Cardiac muscle cell (in vitro differentiated cells and primary cell): ENCODE data around the gene PNKD. TPM values are rescaled to one million over a fixed set of nuclear protein-coding genes. Genes with fewer than 3 reads are reported as not detected.

ENCODE experiments used
- DNase-seq, 2 donors: peaks; one replicate each; pipeline versions ENCODE4 v3.0.0 to v3.0.0-alpha.2; 2010 to 2017; ENCODE audit warnings: low read depth in 1 of 2, low spot score in 1 of 2
- H3K27ac ChIP-seq: fragments of 200-600 bp; sonication (generic); 2 replicates; pipeline ENCODE4 v1.5.1; 2016
- H3K27me3 ChIP-seq: fragments of 200-600 bp; sonication (generic); 2 replicates; pipeline ENCODE4 v1.6.0; 2016; ENCODE audit warnings: control low read depth
- H3K36me3 ChIP-seq: fragments of 200-600 bp; sonication (generic); 2 replicates; pipeline ENCODE4 v1.5.1; 2016; ENCODE audit warnings: control low read depth
- H3K4me1 ChIP-seq: fragments of 200-600 bp; sonication (generic); 2 replicates; pipeline ENCODE4 v1.8.1; 2017; ENCODE audit warnings: low read depth, mild to moderate bottlenecking, mixed run types
- H3K4me3 ChIP-seq: fragments of 200-600 bp; sonication (generic); 2 replicates; pipeline ENCODE4 v1.5.1; 2016; ENCODE audit warnings: mild to moderate bottlenecking
- H3K9me3 ChIP-seq: fragments of 200-600 bp; sonication (generic); 2 replicates; pipeline ENCODE4 v1.5.1; 2017; ENCODE audit warnings: low read depth, mild to moderate bottlenecking, control low read depth
- CTCF ChIP-seq: IDR thresholded peaks from 2 replicates; pipeline ENCODE4 v1.5.1; 2012; ENCODE audit warnings: low read depth, mild to moderate bottlenecking, low read length
- polyA plus RNA-seq: library from polyadenylated mRNA; unstranded; fragments of >200 nt; fragmentation: Nextera tagmentation; extraction: Ambion mirVana; gene quantifications from 2 replicates; pipeline ENCODE4 v1.2.1, GENCODE V29; 2016
- total RNA-seq: library from RNA; depleted of rRNA; stranded (reverse); fragments of >200 nt; gene quantifications from 2 replicates; pipeline ENCODE4 v1.2.3, GENCODE V29; 2016

The PNKD gene
- total and polyA plus RNA-seq, 2 experiments from 2014 or later: 103 to 287 TPM

DNA sequence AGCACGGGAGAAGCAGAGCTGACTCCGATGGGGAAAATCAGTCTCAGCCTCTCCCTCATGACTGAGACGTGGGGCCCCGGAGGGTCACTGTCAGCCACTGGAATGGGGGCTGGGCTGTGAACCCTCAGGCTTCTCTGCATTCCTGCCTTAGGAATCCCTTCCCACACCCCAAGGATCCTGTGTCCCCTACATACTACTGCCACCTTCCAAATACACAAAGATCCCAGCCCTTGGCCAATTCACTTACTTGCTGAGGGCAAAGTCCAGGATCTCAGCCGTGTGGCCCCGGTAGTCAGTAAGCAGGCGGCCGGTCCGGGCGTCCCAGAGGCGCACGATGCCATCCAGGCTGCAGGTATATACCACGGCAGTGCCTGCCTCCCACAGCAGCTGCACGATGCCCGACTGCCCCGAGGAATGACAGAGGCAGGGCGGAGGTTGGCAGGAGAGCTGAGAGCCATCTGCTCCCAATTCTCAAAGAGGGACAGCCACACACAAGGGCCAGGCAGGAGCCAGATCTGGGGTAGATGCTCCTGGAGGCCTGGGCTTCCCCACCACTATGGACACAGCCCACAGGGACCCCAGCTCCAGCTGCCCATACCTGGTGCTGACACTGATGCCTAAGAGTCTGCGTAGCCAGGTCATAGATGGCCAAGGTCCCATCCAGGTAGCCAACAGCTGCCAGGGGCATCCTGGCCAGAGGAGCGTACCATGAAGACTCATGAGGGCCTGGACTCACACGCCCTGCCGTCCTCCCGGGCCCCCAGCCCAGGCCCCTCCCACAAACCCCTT lies 5.4 kb upstream of the PNKD start:
- DNase-seq: no peak

GRCh38 chr2:218265626-218266025 lies 4.7 kb upstream of the PNKD start:
- H3K4me3 ChIP-seq: no peak overlapping the region
- H3K9me3 ChIP-seq: no peaks in the 10 kb centered on the region
- no peak overlapping the region for H3K27ac ChIP-seq
- no peak for DNase-seq
- peaks cover 28% of the 10 kb centered on the region for H3K36me3 ChIP-seq
- no peaks in the 10 kb centered on the region for H3K27me3 ChIP-seq
- no peak for TF ChIP-seq CTCF
- peaks cover 13% of the 10 kb centered on the region for H3K4me1 ChIP-seq

More for the DNA sequence above, 5.4 kb upstream of the PNKD start:
- H3K36me3 ChIP-seq: peaks cover 28% of the 10 kb centered on the region
- no peak overlapping the region for H3K27ac ChIP-seq
- no peak overlapping the region for H3K4me3 ChIP-seq
- no peaks in the 10 kb centered on the region for H3K9me3 ChIP-seq
- H3K27me3 ChIP-seq: no peaks in the 10 kb centered on the region
- TF ChIP-seq CTCF: no peak
- H3K4me1 ChIP-seq: peaks cover 18% of the 10 kb centered on the region

DNA sequence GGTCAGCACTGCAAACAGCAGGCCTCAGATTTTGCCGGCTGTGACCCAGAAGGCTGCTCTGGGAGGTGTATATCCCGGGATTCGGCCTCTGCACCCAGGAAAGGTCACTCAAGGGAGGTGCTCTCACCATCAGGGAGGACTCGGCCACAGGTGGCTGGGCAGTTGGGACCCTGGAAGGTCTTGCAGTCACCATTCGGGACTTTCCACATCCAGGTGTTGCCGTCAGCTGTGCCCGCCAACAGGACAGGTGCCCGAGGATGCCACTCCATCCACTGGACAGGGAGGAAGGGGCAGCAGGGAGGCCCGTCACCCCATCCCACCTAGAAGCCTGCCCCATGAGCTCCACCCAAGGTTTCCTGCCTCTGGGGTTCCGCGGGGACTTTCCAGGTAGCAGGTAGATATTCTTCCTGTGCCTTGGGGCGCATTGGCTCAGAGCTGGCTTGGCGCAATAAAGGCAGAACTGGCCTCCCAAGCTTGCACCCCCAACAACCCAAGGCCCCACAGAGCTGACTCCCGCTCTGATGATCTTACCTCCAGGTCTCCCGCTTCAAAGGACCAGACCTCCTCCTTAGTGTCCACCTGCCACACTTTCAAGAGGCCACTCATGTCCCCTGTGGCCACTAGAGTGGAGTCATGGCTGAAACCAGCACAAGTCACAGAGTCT lies 3.9 kb upstream of the PNKD start:
- H3K9me3 ChIP-seq: no peaks in the 10 kb centered on the region
- no peak overlapping the region for H3K4me3 ChIP-seq
- peaks cover 28% of the 10 kb centered on the region for H3K36me3 ChIP-seq
- no peaks in the 10 kb centered on the region for H3K27me3 ChIP-seq
- peaks cover 11% of the 10 kb centered on the region for H3K4me1 ChIP-seq
- H3K27ac ChIP-seq: no peak overlapping the region
- TF ChIP-seq CTCF: no peak
- no peak for DNase-seq

DNA sequence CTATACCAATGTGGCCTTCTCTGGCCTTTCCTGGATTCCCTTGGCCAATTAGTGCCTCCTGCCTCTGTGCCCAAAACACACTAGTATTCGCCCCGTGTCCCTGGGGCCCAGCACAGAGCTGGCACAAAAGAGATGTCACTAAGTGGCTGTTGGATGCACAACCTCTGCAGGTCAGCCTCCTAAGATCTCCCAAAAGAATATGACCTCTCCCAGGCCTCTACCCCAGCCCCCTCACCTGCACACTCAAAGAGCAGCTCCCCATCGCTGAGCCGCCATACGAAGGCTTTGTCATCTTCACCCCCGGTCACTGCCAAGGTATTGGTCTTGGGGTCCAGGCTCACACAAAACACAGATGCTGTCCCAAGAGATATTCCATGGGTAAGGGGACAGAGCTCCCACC lies 3.1 kb upstream of the PNKD start:
- no peak for TF ChIP-seq CTCF
- DNase-seq: no peak
- Histone ChIP-seq H3K36me3 (peaks cover 28% of the 10 kb centered on the region), H3K9me3 (no peaks in the 10 kb centered on the region), H3K4me3 (no peak overlapping the region), H3K4me1 (peaks cover 10% of the 10 kb centered on the region), H3K27me3 (no peaks in the 10 kb centered on the region), H3K27ac (no peak overlapping the region)

DNA sequence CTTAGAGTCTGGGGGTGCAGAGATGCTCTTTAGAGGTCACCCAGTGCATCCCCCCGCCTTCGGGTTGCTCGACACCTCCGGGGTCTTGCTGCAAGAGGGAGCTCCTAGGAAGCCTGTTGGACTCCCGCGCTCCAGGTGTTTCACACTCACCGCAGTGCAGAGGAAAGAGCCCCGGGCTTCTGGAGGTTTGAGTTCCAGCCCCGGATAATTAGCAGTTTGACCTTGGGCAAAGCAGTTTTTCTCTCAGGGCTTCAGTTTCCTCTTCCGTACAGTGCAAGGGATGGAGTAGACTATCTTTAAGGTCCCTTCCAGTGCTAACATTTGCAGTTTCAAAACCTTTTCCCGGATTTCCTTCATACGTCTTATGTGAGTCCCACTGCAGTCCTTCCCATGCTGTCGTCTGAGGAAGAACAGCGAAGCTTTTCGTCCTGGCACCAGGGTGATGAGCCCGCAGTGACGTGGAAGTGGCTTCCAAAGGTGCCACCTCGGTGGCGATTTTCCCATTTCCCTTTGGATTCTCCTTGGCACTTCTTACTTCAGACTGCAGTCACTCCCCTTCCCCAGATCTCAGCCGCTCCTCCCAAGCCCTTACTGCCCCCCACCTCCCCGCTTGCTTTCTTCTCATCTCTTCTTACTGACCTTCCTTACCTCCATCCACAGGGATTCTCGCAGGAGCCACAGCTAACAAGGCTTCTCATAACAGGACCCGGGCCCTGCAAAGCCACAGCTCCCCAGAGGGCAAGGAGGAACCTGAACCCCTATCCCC lies 585 bp downstream of the PNKD start:
- no peaks in the 10 kb centered on the region for H3K9me3 ChIP-seq
- peak overlapping the region; percentile 71 for H3K4me3 ChIP-seq
- no peak for TF ChIP-seq CTCF
- no peak for DNase-seq
- no peaks in the 10 kb centered on the region for H3K27me3 ChIP-seq
- H3K36me3 ChIP-seq: peaks cover 36% of the 10 kb centered on the region
- peaks cover 10% of the 10 kb centered on the region for H3K4me1 ChIP-seq
- H3K27ac ChIP-seq: no peak overlapping the region
